Osteocyte (in vitro differentiated cells): Measurements from ENCODE around the gene GIMD1. TPM values are rescaled to one million over a fixed set of nuclear protein-coding genes. Genes with fewer than 3 reads are reported as not detected.
"Not testable (repeated sequence)": the region's sequence is repeated elsewhere in the genome, so short reads cannot be mapped to it uniquely, and the experiment has no call there.

ENCODE experiments used
- DNase-seq: peaks from one replicate; pipeline ENCODE4 v3.0.0; 2021; ENCODE audit warnings: mixed read lengths; ENCODE audit not compliant: unreplicated experiment; ENCODE audit errors: extremely low spot score
- H3K27ac Mint-ChIP-seq: one replicate; pipeline ENCODE4 v1.8.0; 2021; ENCODE audit warnings: mild to moderate bottlenecking, mixed read lengths; ENCODE audit not compliant: unreplicated experiment
- H3K27me3 Mint-ChIP-seq: one replicate; pipeline ENCODE4 v1.8.0; 2021; ENCODE audit warnings: mixed read lengths; ENCODE audit not compliant: unreplicated experiment
- H3K36me3 Mint-ChIP-seq: one replicate; pipeline ENCODE4 v1.8.0; 2021; ENCODE audit warnings: mixed read lengths; ENCODE audit not compliant: unreplicated experiment
- H3K4me1 Mint-ChIP-seq: one replicate; pipeline ENCODE4 v1.8.0; 2021; ENCODE audit warnings: mixed read lengths; ENCODE audit not compliant: unreplicated experiment
- H3K4me3 Mint-ChIP-seq: one replicate; pipeline ENCODE4 v1.8.0; 2021; ENCODE audit warnings: mild to moderate bottlenecking, moderate library complexity, mixed read lengths; ENCODE audit not compliant: unreplicated experiment
- H3K9me3 Mint-ChIP-seq: one replicate; pipeline ENCODE4 v1.8.0; 2021; ENCODE audit warnings: mixed read lengths; ENCODE audit not compliant: unreplicated experiment
- CTCF ChIP-seq: fragments of 200-600 bp; sonication (generic); IDR thresholded peaks from 2 replicates; pipeline ENCODE4 v1.5.0; 2021; ENCODE audit warnings: antibody characterized with exemption, mild to moderate bottlenecking, moderate library complexity
- long read RNA-seq: library from polyadenylated mRNA; unstranded; transcript quantifications from one replicate; pipeline ENCODE4 v2.0.0, GENCODE V29; 2021
- total RNA-seq: library from RNA; stranded (reverse); gene quantifications from 2 replicates; pipeline ENCODE4 v1.2.1, GENCODE V29; 2021

GIMD1 gene
- not detected in 2 replicates for total RNA-seq
- long read RNA-seq = 0 reads

- Mint-ChIP-seq H3K36me3 (no peaks in the 10 kb centered on the region), H3K27ac (no peak within 1 kb of the TSS), H3K4me1 (peaks cover 6% of the 10 kb centered on the region), H3K27me3 (peaks cover 27% of the 10 kb centered on the region), H3K9me3 (no peaks in the 10 kb centered on the region), H3K4me3 (no peak within 1 kb of the TSS)
- TF ChIP-seq CTCF = no peak
- no peak for DNase-seq
Observed at GRCh38 chr4:106368678-106369077, at the start of gene GIMD1. Gene GIMD1, minus strand, starts transcription at chr4:106368778. Its CDS starts 1,343 bp downstream, at chr4:106367435.

GRCh38 chr4:106414366-106414765 lies 45.8 kb upstream of the GIMD1 start:
- Mint-ChIP-seq H3K36me3 (no peaks in the 10 kb centered on the region), H3K4me3 (no peak overlapping the region), H3K4me1 (peaks cover 8% of the 10 kb centered on the region), H3K9me3 (no peaks in the 10 kb centered on the region), H3K27ac (no peak overlapping the region), H3K27me3 (no peaks in the 10 kb centered on the region)
- no peak for DNase-seq
- TF ChIP-seq CTCF = no peak

GRCh38 chr4:106409901-106410889 lies 41.6 kb upstream of the GIMD1 start:
- Mint-ChIP-seq H3K4me3 (no peak overlapping the region), H3K36me3 (peaks cover 4% of the 10 kb centered on the region), H3K27me3 (peaks cover 17% of the 10 kb centered on the region), H3K4me1 (no peaks in the 10 kb centered on the region), H3K27ac (no peak overlapping the region), H3K9me3 (peaks cover 15% of the 10 kb centered on the region)
- no peak for TF ChIP-seq CTCF
- DNase-seq = no peak

GRCh38 chr4:106408004-106408403 lies 39.4 kb upstream of the GIMD1 start:
- H3K4me1 Mint-ChIP-seq, H3K36me3 Mint-ChIP-seq, H3K27ac Mint-ChIP-seq, DNase-seq, H3K4me3 Mint-ChIP-seq: not testable (repeated sequence)
- Mint-ChIP-seq H3K27me3 (peaks cover 19% of the 10 kb centered on the region), H3K9me3 (peaks cover 15% of the 10 kb centered on the region)

- Mint-ChIP-seq H3K9me3 (peaks cover 37% of the 10 kb centered on the region), H3K4me3 (no peak overlapping the region), H3K27me3 (peaks cover 22% of the 10 kb centered on the region), H3K36me3 (peaks cover 6% of the 10 kb centered on the region), H3K27ac (no peak overlapping the region), H3K4me1 (no peaks in the 10 kb centered on the region)
- TF ChIP-seq CTCF = no peak
- DNase-seq = no peak
Observed at GRCh38 chr4:106401157-106401556, 32.6 kb upstream of the GIMD1 start.

GRCh38 chr4:106398898-106399297 lies 30.3 kb upstream of the GIMD1 start:
- not testable (repeated sequence) for H3K27ac Mint-ChIP-seq, H3K36me3 Mint-ChIP-seq, H3K4me3 Mint-ChIP-seq, H3K4me1 Mint-ChIP-seq, DNase-seq, H3K27me3 Mint-ChIP-seq
- peaks cover 45% of the 10 kb centered on the region for H3K9me3 Mint-ChIP-seq
